Thyroid gland (tissue), 4 donors: Measurements from ENCODE around the gene FBLL1. TPM values are rescaled to one million over a fixed set of nuclear protein-coding genes. Genes with fewer than 3 reads are reported as not detected.

ENCODE experiments used
- DNase-seq, 2 donors: peaks; one replicate each; pipeline ENCODE4 v3.0.0-alpha.2; 2019
- H3K27ac ChIP-seq, 3 donors: fragments of 200-600 bp; sonication (generic); 1 replicate in 2 of 3; 2 replicates in 1 of 3; pipeline ENCODE4 v1.5.1; 2016 to 2019; ENCODE audit warnings: mild to moderate bottlenecking in 1 of 3, moderate library complexity in 1 of 3
- H3K27me3 ChIP-seq: fragments of 200-600 bp; sonication (generic); one replicate; pipeline ENCODE4 v1.5.1; 2019
- H3K36me3 ChIP-seq, 2 donors: fragments of 200-600 bp; sonication (generic); one replicate each; pipeline ENCODE4 v1.5.1; 2016 to 2019
- H3K4me1 ChIP-seq, 2 donors: fragments of 200-600 bp; sonication (generic); one replicate each; pipeline ENCODE4 v1.5.1; 2017 to 2019
- H3K4me3 ChIP-seq, 3 donors: fragments of 200-600 bp; sonication (generic); replicated peaks in 1 of 3; 1 replicate in 2 of 3; 2 replicates in 1 of 3; pipeline ENCODE4 v1.5.1; 2016; ENCODE audit warnings: mild to moderate bottlenecking in 1 of 3
- H3K9me3 ChIP-seq: fragments of 200-600 bp; sonication (generic); one replicate; pipeline ENCODE4 v1.5.1; 2017
- CTCF ChIP-seq, 6 experiments: fragments of 200-600 bp in 3 of 6; fragments of 450-650 bp in 3 of 6; sonication (generic) in 3 of 6; IDR thresholded peaks; one replicate each; pipeline ENCODE4 v1.5.1; 2016 to 2019; ENCODE audit warnings: antibody characterized with exemption in 6 of 6, mild to moderate bottlenecking in 2 of 6, inconsistent platforms in 1 of 6, moderate library complexity in 1 of 6
- POLR2A ChIP-seq, 2 donors: fragments of 450-650 bp; IDR thresholded peaks; one replicate each; pipeline ENCODE4 v1.6.1; 2017; ENCODE audit warnings: antibody characterized with exemption in 2 of 2, mild to moderate bottlenecking in 2 of 2, moderate library complexity in 1 of 2
- WGBS, 2 donors: methylation state at CpG; one replicate each; pipeline ENCODE4 v1.1.5; 2017; 5-methylcytosine and 5-hydroxymethylcytosine counted together
- intact Hi-C: fragments of 100-400 bp; cut with DNase I; formaldehyde crosslinking; loops from one replicate; pipeline ENCODE4 v1.15.1; 2023
- microRNA-seq: library from miRNA; unstranded; fragments of <30 nt; microRNA quantifications from one replicate; pipeline ENCODE4, GENCODE V29; 2016
- small RNA-seq: library from RNA; depleted of rRNA; stranded (forward); fragments of <200 nt; gene quantifications from one replicate; pipeline ENCODE3, GENCODE V24; 2016
- total RNA-seq, 4 donors: library from RNA; depleted of rRNA; stranded (reverse); fragments of >200 nt; gene quantifications; one replicate each; pipeline ENCODE4 v1.2.3, GENCODE V29; 2016

Gene FBLL1
- total RNA-seq, 4 donors from 2014 or later: not detected

- no peak for DNase-seq
- WGBS, 2 donors: 12 to 14% methylated on average over 3 of the region's 3 CpGs
- no peak for TF ChIP-seq POLR2A (IDR thresholded peaks at IDR 0.05)
- TF ChIP-seq CTCF (IDR thresholded peaks at IDR 0.05): no peak
- Histone ChIP-seq H3K4me1 (peaks cover 33 to 39% of the 10 kb centered on the region in 2 donors), H3K9me3 (no peaks in the 10 kb centered on the region), H3K27ac (peak overlapping the region; percentile 5 to 95 (median 70)), H3K27me3 (no peaks in the 10 kb centered on the region), H3K36me3 (no peaks in the 10 kb centered on the region), H3K4me3 (peak overlapping the region; percentile 42 to 86 (median 76))
- intact Hi-C loops: no loop called here
Measured at GRCh38 chr5:168578006-168578405, 48.9 kb downstream of the FBLL1 start.

- 0 to 1% methylated on average over 33 to 44 of the region's 63 CpGs for WGBS, 2 donors
- Histone ChIP-seq H3K4me3 (peak within 1 kb of the TSS; percentile 42 to 86 (median 76)), H3K9me3 (no peaks in the 10 kb centered on the region), H3K27me3 (no peaks in the 10 kb centered on the region), H3K36me3 (no peaks in the 10 kb centered on the region), H3K27ac (peak within 1 kb of the TSS; percentile 74 to 95 (median 90)), H3K4me1 (peaks cover 33 to 39% of the 10 kb centered on the region in 2 donors)
- DNase-seq: no peak
- intact Hi-C loops: no loop called here
- no peak for TF ChIP-seq CTCF (IDR thresholded peaks at IDR 0.05)
- TF ChIP-seq POLR2A (IDR thresholded peaks at IDR 0.05): peak in 1 of 2 donors; percentile 16
Measured at GRCh38 chr5:168578538-168579487, 49.7 kb downstream of the FBLL1 start, which contains the start of gene PANK3. Gene PANK3, minus strand, starts transcription at chr5:168579368. Its CDS starts 85 bp downstream, at chr5:168579283.

- DNase-seq: peak; percentile 99 to 100
- TF ChIP-seq CTCF (IDR thresholded peaks at IDR 0.05) (no peak), POLR2A (IDR thresholded peaks at IDR 0.05) (peak; percentile 57 to 96)
- intact Hi-C loops: no loop called here
- 7 to 10% methylated on average over 17 of the region's 52 CpGs for WGBS, 2 donors
- Histone ChIP-seq H3K4me3 (peak overlapping the region in 2 of 3 donors; percentile 76 to 86), H3K27me3 (no peaks in the 10 kb centered on the region), H3K27ac (peak overlapping the region; percentile 74 to 95 (median 90)), H3K4me1 (peaks cover 29 to 35% of the 10 kb centered on the region in 2 donors), H3K36me3 (no peaks in the 10 kb centered on the region), H3K9me3 (no peaks in the 10 kb centered on the region)
Measured at GRCh38 chr5:168579488-168580226, 50.6 kb downstream of the FBLL1 start.

GRCh38 chr5:168580227-168580508 is 51.1 kb downstream of the FBLL1 start:
- TF ChIP-seq CTCF (IDR thresholded peaks at IDR 0.05) (no peak), POLR2A (IDR thresholded peaks at IDR 0.05) (no peak)
- DNase-seq: no peak
- H3K9me3 ChIP-seq: no peaks in the 10 kb centered on the region
- intact Hi-C loops: no loop called here
- H3K4me1 ChIP-seq: peaks cover 26 to 31% of the 10 kb centered on the region in 2 donors
- H3K4me3 ChIP-seq: peak overlapping the region in 1 of 3 donors; percentile 76
- no peaks in the 10 kb centered on the region for H3K36me3 ChIP-seq
- no peaks in the 10 kb centered on the region for H3K27me3 ChIP-seq
- H3K27ac ChIP-seq: peak overlapping the region; percentile 74 to 95 (median 90)
- WGBS, 2 donors: 31 to 43% methylated on average over 3 of the region's 3 CpGs

Small RNA genes within 50 kb of the gene (microRNA-seq; reads per million reads assigned to microRNA genes)
- not detected for gene MIR103A1
- gene MIR103B1: not detected

Small RNA genes within 50 kb of the gene (small RNA-seq; reads per million reads assigned to genes)
- 0.85 reads per million for gene MIR103A1

Other genes starting within 250 kb of the FBLL1 start
- 10 to 100 TPM; 38.7 to 80.1 (median 54.0) TPM for gene WWC1, start 237.7 kb upstream of the FBLL1 start, total RNA-seq
- 10 to 100 TPM; 72.2 to 87.9 (median 74.2) TPM for gene RARS1, start 42.8 kb upstream of the FBLL1 start, total RNA-seq
- gene PANK3, start 50.1 kb downstream of the FBLL1 start, total RNA-seq: 10 to 100 TPM; 38.7 to 73.8 (median 49.3) TPM